ENCODE results near the gene DYSF. TPM values are rescaled to one million over a fixed set of nuclear protein-coding genes. Genes with fewer than 3 reads are reported as not detected.
"Not testable (repeated sequence)": the region's sequence is repeated elsewhere in the genome, so short reads cannot be mapped to it uniquely, and the experiment has no call there.

DYSF gene
- total RNA-seq, 4 donors from 2014 or later: 2.4 to 10.6 (median 4.3) TPM

DNA sequence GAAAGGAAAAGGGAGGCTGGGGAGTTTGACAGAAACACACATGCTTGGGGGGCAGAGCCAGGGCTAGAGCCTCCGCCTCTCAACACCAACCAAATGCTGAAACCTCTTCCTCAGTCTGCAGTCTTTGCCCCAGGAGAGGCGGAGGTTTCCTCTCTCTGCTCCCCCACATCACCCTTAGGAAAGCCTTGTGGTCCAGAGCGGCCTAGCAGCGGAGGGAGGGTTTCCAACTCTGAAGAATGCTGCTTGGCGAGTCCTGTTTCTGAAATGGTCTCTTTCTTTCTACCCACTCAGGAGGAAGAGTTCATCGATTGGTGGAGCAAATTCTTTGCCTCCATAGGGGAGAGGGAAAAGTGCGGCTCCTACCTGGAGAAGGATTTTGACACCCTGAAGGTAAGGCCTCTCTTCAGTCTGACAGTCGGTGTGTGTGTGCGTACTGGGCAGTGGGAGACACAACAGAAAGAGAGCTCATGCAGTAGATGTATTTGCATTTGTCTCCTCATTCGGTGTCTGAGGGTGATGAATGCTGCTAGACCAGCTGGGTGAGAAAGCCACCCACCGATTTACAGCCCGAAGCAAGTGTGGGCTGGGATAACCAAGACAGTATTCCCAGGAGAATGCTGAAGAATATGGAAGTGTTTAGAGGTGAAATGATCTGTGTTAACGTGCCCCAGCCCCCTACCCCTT lies 190.5 kb downstream of the DYSF start:
- 76 to 77% methylated on average over 9 to 10 of the region's 13 CpGs for WGBS, 2 donors
- Histone ChIP-seq H3K27me3 (no peaks in the 10 kb centered on the region), H3K4me3 (no peak overlapping the region), H3K36me3 (no peaks in the 10 kb centered on the region), H3K27ac (no peak overlapping the region), H3K9me3 (no peaks in the 10 kb centered on the region), H3K4me1 (peaks cover 6 to 19% (median 7%) of the 10 kb centered on the region in 3 donors)
- intact Hi-C loops (cut with DNase I): no loop called here
- DNase-seq: no peak
- TF ChIP-seq, protein P1, sequence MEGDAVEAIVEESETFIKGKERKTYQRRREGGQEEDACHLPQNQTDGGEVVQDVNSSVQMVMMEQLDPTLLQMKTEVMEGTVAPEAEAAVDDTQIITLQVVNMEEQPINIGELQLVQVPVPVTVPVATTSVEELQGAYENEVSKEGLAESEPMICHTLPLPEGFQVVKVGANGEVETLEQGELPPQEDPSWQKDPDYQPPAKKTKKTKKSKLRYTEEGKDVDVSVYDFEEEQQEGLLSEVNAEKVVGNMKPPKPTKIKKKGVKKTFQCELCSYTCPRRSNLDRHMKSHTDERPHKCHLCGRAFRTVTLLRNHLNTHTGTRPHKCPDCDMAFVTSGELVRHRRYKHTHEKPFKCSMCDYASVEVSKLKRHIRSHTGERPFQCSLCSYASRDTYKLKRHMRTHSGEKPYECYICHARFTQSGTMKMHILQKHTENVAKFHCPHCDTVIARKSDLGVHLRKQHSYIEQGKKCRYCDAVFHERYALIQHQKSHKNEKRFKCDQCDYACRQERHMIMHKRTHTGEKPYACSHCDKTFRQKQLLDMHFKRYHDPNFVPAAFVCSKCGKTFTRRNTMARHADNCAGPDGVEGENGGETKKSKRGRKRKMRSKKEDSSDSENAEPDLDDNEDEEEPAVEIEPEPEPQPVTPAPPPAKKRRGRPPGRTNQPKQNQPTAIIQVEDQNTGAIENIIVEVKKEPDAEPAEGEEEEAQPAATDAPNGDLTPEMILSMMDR (IDR thresholded peaks at IDR 0.05): no peak
- no peak for TF ChIP-seq POLR2A (IDR thresholded peaks at IDR 0.05)

DNA sequence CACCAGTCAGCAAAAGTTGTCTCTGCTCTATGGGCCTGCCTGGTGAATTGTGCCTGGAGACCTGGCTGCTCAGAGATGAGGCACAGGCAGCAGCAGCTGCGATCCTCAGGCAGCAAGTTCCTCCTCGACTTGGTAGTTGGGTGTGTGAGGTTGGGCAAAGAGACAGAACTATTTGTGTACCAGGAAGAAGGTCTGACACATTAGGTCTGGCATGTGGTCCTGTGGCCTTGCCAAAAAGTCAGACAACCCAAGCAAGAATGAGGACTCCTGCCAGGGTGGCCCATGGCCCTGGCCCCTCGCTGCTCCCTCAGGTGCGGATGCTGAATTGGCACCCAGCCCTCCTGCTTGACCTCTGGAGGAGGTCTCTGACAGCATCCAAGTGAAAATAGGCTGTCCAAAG lies 192.7 kb downstream of the DYSF start:
- Histone ChIP-seq H3K27ac (peak overlapping the region in 1 of 4 donors; percentile 36), H3K9me3 (no peaks in the 10 kb centered on the region), H3K27me3 (no peaks in the 10 kb centered on the region), H3K4me1 (peaks cover 6 to 19% (median 7%) of the 10 kb centered on the region in 3 donors), H3K4me3 (no peak overlapping the region), H3K36me3 (no peaks in the 10 kb centered on the region)
- TF ChIP-seq POLR2A (IDR thresholded peaks at IDR 0.05): no peak
- TF ChIP-seq, protein P1 (IDR thresholded peaks at IDR 0.05): no peak
- intact Hi-C loops (cut with DNase I): no loop called here
- no peak for DNase-seq
- WGBS, 2 donors: 38 to 40% methylated on average over 1 to 2 of the region's 4 CpGs

DNA sequence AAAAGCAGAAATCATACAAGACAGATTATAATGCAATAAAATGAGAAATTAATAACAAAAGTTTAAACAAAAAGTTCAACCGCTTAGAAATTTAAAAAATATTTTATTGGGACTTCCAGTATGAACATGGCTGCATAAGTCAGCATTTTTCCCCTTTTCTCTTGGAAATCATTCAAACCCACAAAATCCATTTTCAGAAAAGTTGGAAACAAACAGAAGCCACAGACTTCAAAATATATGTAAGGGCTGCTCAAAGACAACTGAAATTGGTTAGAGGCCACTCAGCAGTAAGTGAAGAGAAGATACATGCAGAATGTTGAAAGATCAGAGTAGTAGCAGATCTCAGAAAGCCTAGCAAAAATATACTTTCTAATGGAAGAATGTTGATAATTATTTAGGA lies 194.0 kb downstream of the DYSF start:
- H3K27ac ChIP-seq: no peak overlapping the region
- no peak overlapping the region for H3K4me3 ChIP-seq
- WGBS, 2 donors: 68 to 87% methylated on average over 1 of the region's 1 CpG
- TF ChIP-seq, protein P1 (IDR thresholded peaks at IDR 0.05): no peak
- TF ChIP-seq POLR2A (IDR thresholded peaks at IDR 0.05): no peak
- H3K9me3 ChIP-seq: no peaks in the 10 kb centered on the region
- H3K36me3 ChIP-seq: no peaks in the 10 kb centered on the region
- intact Hi-C loops (cut with DNase I): no loop called here
- H3K27me3 ChIP-seq: no peaks in the 10 kb centered on the region
- DNase-seq: no peak
- peaks cover 6 to 19% (median 7%) of the 10 kb centered on the region in 3 donors for H3K4me1 ChIP-seq

GRCh38 chr2:71655498-71655897 lies 202.1 kb downstream of the DYSF start:
- no peaks in the 10 kb centered on the region for H3K36me3 ChIP-seq
- no peak overlapping the region for H3K27ac ChIP-seq
- 53 to 79% methylated on average over 2 of the region's 2 CpGs for WGBS, 2 donors
- no peak overlapping the region for H3K4me3 ChIP-seq
- H3K4me1 ChIP-seq: no peaks in the 10 kb centered on the region
- H3K9me3 ChIP-seq: peaks cover 0 to 20% (median 12%) of the 10 kb centered on the region in 3 donors
- no peaks in the 10 kb centered on the region for H3K27me3 ChIP-seq
- DNase-seq: no peak
- intact Hi-C loops (cut with DNase I): no loop called here
- no peak for TF ChIP-seq POLR2A (IDR thresholded peaks at IDR 0.05)
- TF ChIP-seq, protein P1 (IDR thresholded peaks at IDR 0.05): no peak

- 44 to 54% methylated on average over 2 of the region's 2 CpGs for WGBS, 2 donors
- DNase-seq; H3K4me1 ChIP-seq; intact Hi-C loops (cut with DNase I); H3K4me3 ChIP-seq; H3K27ac ChIP-seq; H3K27me3 ChIP-seq; H3K36me3 ChIP-seq: not testable (repeated sequence)
- peaks cover 0 to 20% (median 12%) of the 10 kb centered on the region in 3 donors for H3K9me3 ChIP-seq
Measured at GRCh38 chr2:71658256-71658655, 204.9 kb downstream of the DYSF start.

Measured in esophagus squamous epithelium (tissue), 5 donors.